ENCODE data around the gene KNDC1.

GRCh38 chr10:133179651-133180050 lies 19.6 kb downstream of the KNDC1 start:
- TF ChIP-seq POLR2AphosphoS5 (IDR thresholded peaks at IDR 0.05; ENCODE audit: low read depth, low read length) (no peak), FOXP2 (optimal IDR thresholded peaks at IDR 0.05; ENCODE audit: borderline replicate concordance, extremely low read depth, extremely low read length, insufficient read depth) (no peak), REST (IDR thresholded peaks at IDR 0.05; ENCODE audit: insufficient read depth in 1 of 2, low read depth in 2 of 2, low read length in 2 of 2) (no peak), SIN3A (IDR thresholded peaks at IDR 0.05; ENCODE audit: borderline replicate concordance, insufficient read depth, low read length) (no peak), TAF1 (IDR thresholded peaks at IDR 0.05; ENCODE audit: borderline replicate concordance, insufficient read depth, low read length) (no peak)
